Tibial nerve (tissue), 4 donors: ENCODE measurements around the gene ELMO3.

Source experiments
- CTCF ChIP-seq, 5 experiments: fragments of 200-600 bp in 3 of 5; fragments of 450-650 bp in 2 of 5; sonication (generic) in 3 of 5; IDR thresholded peaks; one replicate each; pipeline ENCODE4 v1.5.1; 2016 to 2019; ENCODE audit warnings: antibody characterized with exemption in 5 of 5, mild to moderate bottlenecking in 3 of 5, moderate library complexity in 2 of 5
- EP300 ChIP-seq, 2 donors: sonication (generic); formaldehyde crosslinking; IDR thresholded peaks; one replicate each; pipeline ENCODE4 v1.6.1; 2017; ENCODE audit warnings: antibody characterized with exemption in 2 of 2, mild to moderate bottlenecking in 1 of 2
- POLR2A ChIP-seq, 2 donors: fragments of 450-650 bp; IDR thresholded peaks; one replicate each; pipeline ENCODE4 v1.6.1; 2017; ENCODE audit warnings: antibody characterized with exemption in 2 of 2, mild to moderate bottlenecking in 2 of 2, moderate library complexity in 2 of 2

- TF ChIP-seq CTCF (IDR thresholded peaks at IDR 0.05) (no peak), EP300 (IDR thresholded peaks at IDR 0.05) (no peak), POLR2A (IDR thresholded peaks at IDR 0.05) (no peak)
Measured at GRCh38 chr16:67208154-67208896, 9.4 kb downstream of the ELMO3 start.
